Left cardiac atrium (tissue), 4 donors: ENCODE measurements around the gene FBXW7. TPM values are rescaled to one million over a fixed set of nuclear protein-coding genes. Genes with fewer than 3 reads are reported as not detected.

Source experiments
- ATAC-seq, 2 donors: fragments of 200-7000 bp; cut with Tn5 transposase; one replicate each; pipeline ENCODE4 v1.9.1; 2020; ENCODE audit warnings: mild to moderate bottlenecking in 2 of 2, moderate library complexity in 2 of 2
- DNase-seq: peaks from one replicate; pipeline ENCODE4 v3.0.0-alpha.2; 2020
- intact Hi-C, 2 donors: fragments of 100-400 bp; cut with DNase I; formaldehyde crosslinking; loops; one replicate each; pipeline versions ENCODE4 v1.14.1 to v1.15.1; 2022 to 2023
- microRNA-seq, 2 donors: library from miRNA; unstranded; fragments of <30 nt; microRNA quantifications; one replicate each; pipeline ENCODE4 v1.2.0, GENCODE V29; 2020
- total RNA-seq, 2 donors: library from RNA; stranded (reverse); fragmentation: NEBNext Ultra II Directional; extraction: Animal tissue kit (Norgen Biotek cat#: 25700); gene quantifications; one replicate each; pipeline ENCODE4 v1.2.1, GENCODE V29; 2021
- donor health status: DM: no; HTN: yes; CAD: no.
- donor health status: DM: no; HTN: yes; CAD: no; lungs with severe emphysema.
- donor health status: DM: yes; HTN: yes; CAD: no.
- donor health status: Dilated cardiomyopathy.

Gene FBXW7
- total RNA-seq, 2 donors from 2014 or later: 39.5 to 45.6 TPM

DNA sequence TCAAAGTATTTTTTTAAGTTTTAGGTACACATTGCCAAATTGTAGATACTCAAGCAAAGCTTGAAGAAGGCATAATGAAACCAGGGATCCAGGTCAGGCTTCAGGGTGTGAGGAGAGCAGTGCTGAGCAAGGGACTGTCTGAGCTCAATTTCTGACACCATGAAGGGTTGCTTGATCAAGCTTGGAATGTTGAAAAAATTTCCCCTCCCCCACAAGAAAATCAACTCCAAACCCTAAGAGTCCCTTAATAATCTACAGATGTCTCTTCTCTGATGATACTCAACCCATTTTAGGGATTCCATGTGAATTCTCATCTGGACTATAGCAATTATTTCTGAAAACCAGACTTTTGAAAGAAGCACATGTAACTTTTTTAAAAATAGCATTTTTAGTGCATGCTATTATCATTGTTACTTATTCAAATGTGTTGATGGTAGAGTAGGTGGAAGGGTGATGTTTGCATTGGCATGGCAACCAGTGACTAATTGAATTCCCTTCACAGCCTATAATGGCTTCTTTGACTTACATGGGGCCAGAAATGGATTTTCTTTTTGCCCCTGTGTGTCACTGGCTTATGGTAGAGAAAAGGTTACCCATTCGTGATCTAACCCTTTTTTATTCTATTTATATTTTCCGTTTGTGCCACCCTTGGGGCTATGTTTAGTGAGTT lies 252.0 kb downstream of the FBXW7 start:
- no peak for ATAC-seq
- no peak for DNase-seq
- intact Hi-C loops: no loop called here

DNA sequence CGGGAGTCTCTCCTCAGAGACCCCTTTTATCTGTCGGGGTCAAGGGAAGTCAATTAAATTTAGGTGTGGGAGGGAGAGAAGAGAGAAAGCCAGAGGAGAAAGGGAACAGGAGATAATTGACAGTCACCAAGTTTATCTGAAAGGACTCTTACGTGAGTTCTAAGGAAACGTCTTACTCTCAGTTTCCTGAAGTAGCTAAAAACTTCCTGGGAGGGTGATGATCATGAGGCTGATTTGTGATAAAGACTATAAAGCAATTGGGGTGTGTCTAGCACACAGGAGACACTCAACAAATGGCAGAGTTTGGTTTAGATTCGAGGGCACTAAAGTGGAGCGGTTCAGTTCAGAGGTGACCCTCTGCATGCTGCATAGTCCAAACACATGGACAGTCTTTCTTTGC lies 254.1 kb downstream of the FBXW7 start:
- intact Hi-C loops: no loop called here
- ATAC-seq (no peak), DNase-seq (no peak)

GRCh38 chr4:152281211-152281610 lies 254.7 kb downstream of the FBXW7 start:
- intact Hi-C loops: no loop called here
- ATAC-seq (no peak), DNase-seq (no peak)

GRCh38 chr4:152279234-152279566 lies 256.7 kb downstream of the FBXW7 start:
- ATAC-seq: no peak
- intact Hi-C loops: no loop called here
- no peak for DNase-seq

- peak in 1 of 2 donors; percentile 38 for ATAC-seq
- intact Hi-C loops: no loop called here
- no peak for DNase-seq
Measured at GRCh38 chr4:152278505-152279233, 257.2 kb downstream of the FBXW7 start.

DNA sequence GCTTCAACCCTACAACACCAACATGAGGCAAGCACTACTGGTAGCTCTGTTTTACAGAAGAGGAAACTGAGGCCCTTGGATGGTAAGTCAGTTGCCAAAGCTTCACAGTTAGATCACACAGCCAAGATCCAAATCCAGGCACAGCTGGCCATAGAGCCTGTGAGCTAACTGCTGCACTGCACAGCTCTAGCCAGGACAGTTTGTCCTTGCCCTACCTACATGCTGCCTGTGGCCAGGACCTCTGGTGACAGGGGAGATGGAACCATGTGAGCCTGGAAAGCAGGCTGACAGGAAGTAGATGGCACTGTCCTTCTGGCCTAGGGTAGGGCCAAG lies 257.8 kb downstream of the FBXW7 start:
- intact Hi-C loops: no loop called here
- ATAC-seq: peak in 1 of 2 donors; percentile 35

GRCh38 chr4:152277333-152277732 lies 258.6 kb downstream of the FBXW7 start:
- DNase-seq: no peak
- intact Hi-C loops: no loop called here
- ATAC-seq: peak; percentile 24 to 41

More for the DNA sequence above, 257.8 kb downstream of the FBXW7 start:
- no peak for DNase-seq

DNA sequence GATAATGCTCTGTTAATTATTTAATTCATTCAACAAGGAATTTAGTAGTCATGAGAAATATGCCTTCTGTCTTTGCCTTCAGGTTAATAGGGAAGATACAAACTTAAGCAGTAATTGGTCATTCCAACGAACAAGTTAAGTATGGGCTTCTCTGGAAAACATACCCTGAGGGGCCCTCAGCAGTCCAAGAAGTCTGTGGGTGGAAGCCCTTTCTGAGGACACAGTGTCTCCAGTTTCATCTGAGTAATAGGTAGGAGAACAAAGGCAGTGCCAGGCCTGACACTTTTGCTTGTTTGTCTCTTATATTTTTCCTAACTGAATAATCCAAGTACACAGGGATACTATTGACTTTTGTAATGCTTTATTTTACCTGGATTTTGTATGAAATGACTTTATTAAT lies 262.5 kb downstream of the FBXW7 start:
- DNase-seq (no peak), ATAC-seq (no peak)
- intact Hi-C loops: no loop called here

Small RNA genes lying within 50 kb of the gene (microRNA-seq; reads per million reads assigned to microRNA genes)
- 0.40 to 0.54 reads per million in 2 donors for gene MIR3140

Other genes with a start within 250 kb of the FBXW7 start
- 1 to 10 TPM; 2.8 to 4.4 TPM for gene TMEM154, start 143.9 kb upstream of the FBXW7 start, total RNA-seq
- gene TIGD4, start 243.6 kb upstream of the FBXW7 start, total RNA-seq: under 1 TPM; 0.10 to 0.12 TPM
- 10 to 100 TPM; 18.0 to 19.0 TPM for gene ARFIP1, start 243.9 kb upstream of the FBXW7 start, total RNA-seq